ENCODE measurements around the gene CTNNA3.

DNA sequence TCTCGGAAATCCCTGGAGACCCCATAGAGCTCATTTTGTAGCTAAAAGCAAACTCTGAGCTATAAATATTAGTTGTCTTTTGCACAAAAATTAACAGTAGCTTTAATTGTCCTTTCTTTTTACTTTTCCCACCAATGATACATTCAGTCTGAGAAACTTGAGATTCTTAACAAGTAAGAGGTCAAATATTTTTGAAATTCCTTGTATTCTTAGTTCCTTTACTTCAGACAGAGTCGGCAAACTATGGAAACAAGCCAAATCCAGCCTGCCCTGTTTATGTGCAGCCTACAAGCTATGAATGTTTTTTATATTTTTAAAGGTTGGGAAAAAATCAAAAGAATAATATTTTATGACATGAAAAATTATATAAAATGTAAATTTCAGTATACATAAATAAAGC, 146.6 kb downstream of the CTNNA3 start:
- TF ChIP-seq, protein P1, sequence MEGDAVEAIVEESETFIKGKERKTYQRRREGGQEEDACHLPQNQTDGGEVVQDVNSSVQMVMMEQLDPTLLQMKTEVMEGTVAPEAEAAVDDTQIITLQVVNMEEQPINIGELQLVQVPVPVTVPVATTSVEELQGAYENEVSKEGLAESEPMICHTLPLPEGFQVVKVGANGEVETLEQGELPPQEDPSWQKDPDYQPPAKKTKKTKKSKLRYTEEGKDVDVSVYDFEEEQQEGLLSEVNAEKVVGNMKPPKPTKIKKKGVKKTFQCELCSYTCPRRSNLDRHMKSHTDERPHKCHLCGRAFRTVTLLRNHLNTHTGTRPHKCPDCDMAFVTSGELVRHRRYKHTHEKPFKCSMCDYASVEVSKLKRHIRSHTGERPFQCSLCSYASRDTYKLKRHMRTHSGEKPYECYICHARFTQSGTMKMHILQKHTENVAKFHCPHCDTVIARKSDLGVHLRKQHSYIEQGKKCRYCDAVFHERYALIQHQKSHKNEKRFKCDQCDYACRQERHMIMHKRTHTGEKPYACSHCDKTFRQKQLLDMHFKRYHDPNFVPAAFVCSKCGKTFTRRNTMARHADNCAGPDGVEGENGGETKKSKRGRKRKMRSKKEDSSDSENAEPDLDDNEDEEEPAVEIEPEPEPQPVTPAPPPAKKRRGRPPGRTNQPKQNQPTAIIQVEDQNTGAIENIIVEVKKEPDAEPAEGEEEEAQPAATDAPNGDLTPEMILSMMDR (IDR thresholded peaks at IDR 0.05), result no peak
- no peak for TF ChIP-seq POLR2A (IDR thresholded peaks at IDR 0.05)
